GM13976 (cell line): ENCODE measurements around the gene SH3BGRL2.
"Not testable (repeated sequence)": the region's sequence is repeated elsewhere in the genome, so short reads cannot be mapped to it uniquely, and the experiment has no call there.

ENCODE experiments used
- DNase-seq: peaks from one replicate; pipeline ENCODE4 v3.0.0; 2012; ENCODE audit warnings: low spot score
- in situ Hi-C: fragments of 300-500 bp; cut with MboI; formaldehyde crosslinking; loops from one replicate; pipeline ENCODE4 v1.12.0; 2022; ENCODE audit warnings: low sequenced_read_pairs, mixed read lengths, inconsistent platforms; ENCODE audit not compliant: unreplicated experiment
- TF ChIP-seq, protein P1 (sequence below): IDR thresholded peaks from 2 replicates; pipeline ENCODE4 v1.5.1; 2012; ENCODE audit warnings: borderline replicate concordance, mild to moderate bottlenecking; ENCODE audit not compliant: insufficient read depth; ENCODE audit errors: extremely low read depth, missing control alignments, control extremely low read depth

The SH3BGRL2 gene

DNA sequence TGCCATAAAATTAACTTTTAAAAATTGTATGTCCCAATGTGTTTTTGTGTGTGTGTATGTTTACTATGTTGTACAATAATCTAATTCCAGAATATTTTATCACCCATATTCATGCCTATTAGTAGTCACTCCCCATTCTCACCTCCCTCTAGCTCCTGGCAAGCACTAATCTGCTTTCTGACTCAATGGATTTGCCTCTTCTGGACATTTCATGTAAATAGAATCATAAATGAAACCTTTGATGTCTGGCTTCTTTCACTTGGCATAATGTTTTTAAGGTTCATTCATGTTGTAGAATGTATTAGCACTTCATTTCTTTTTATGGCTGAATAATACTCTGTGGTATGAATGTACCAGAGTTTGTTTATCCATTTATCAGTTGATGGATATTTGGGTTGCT lies 15.4 kb downstream of the SH3BGRL2 start:
- DNase-seq = no peak
- TF ChIP-seq, protein P1, sequence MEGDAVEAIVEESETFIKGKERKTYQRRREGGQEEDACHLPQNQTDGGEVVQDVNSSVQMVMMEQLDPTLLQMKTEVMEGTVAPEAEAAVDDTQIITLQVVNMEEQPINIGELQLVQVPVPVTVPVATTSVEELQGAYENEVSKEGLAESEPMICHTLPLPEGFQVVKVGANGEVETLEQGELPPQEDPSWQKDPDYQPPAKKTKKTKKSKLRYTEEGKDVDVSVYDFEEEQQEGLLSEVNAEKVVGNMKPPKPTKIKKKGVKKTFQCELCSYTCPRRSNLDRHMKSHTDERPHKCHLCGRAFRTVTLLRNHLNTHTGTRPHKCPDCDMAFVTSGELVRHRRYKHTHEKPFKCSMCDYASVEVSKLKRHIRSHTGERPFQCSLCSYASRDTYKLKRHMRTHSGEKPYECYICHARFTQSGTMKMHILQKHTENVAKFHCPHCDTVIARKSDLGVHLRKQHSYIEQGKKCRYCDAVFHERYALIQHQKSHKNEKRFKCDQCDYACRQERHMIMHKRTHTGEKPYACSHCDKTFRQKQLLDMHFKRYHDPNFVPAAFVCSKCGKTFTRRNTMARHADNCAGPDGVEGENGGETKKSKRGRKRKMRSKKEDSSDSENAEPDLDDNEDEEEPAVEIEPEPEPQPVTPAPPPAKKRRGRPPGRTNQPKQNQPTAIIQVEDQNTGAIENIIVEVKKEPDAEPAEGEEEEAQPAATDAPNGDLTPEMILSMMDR = no peak
- in situ Hi-C loops = no loop called here

- in situ Hi-C loops = no loop called here
- DNase-seq = no peak
- TF ChIP-seq, protein P1 = no peak
These were observed 16.6 kb downstream of the SH3BGRL2 start for GRCh38 chr6:79647741-79648140.

DNA sequence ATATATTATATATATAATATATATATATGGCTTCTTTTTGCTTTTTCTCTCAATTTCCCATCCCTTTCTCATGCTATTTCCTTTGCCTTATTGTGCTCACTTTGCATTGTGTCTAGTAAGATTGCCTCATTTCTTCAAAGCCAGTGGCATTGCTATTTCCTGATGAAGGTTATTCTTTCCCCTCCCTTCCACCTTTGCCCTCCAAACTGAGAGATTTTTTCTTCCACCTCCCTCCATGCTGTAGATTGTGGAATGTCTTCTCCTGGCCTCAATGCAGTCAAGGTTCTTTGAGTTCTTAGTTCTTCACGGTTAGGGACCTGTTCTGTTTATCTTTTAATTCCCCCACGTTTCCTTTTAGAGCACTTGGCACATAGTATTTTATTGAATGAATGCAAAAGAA lies 17.2 kb downstream of the SH3BGRL2 start:
- in situ Hi-C loops = no loop called here

GRCh38 chr6:79649016-79649415 lies 17.9 kb downstream of the SH3BGRL2 start:
- TF ChIP-seq, protein P1 = no peak
- in situ Hi-C loops = no loop called here
- no peak for DNase-seq

More for the DNA sequence above, 17.2 kb downstream of the SH3BGRL2 start:
- TF ChIP-seq, protein P1 = no peak
- DNase-seq = no peak

DNA sequence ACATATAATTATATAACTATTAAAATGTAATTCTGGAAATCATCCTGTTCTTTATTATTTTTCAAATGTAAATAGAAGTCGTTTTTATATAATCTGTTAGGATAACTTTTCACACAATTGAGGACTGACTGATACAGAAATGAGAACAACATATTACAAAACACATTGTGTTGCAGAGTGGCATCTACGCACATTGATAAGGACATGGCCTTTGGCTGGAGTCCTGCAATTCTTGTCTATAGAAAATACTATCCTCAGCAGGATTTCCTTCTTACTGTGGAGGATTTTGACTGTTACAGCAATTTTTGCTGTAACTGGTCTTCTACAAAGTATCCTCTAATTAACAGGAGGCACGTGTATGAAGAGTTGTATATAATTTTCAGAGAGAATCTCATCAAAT lies 19.8 kb downstream of the SH3BGRL2 start:
- DNase-seq = no peak
- TF ChIP-seq, protein P1 = no peak
- in situ Hi-C loops = no loop called here

DNA sequence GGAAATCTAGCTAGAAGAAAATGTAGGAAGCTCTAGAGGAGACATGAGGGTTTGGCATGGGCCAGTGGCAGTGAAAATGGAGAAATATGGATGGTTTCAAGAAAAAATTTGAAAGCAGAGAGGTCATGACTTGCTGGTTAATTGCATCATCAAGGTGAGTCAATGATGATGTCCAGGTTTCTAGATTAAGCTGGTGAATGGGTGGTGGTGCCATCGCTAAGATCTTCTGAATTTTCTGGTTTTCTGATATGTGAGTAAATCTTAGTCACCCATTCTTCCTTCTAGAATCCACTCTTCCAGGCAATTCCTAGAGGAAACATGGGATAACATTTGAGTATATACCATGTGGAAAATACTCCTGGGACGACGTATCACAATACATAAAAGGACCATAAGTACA lies 25.0 kb downstream of the SH3BGRL2 start:
- in situ Hi-C loops = no loop called here
- TF ChIP-seq, protein P1 = no peak
- DNase-seq = no peak

- TF ChIP-seq, protein P1 = no peak
- in situ Hi-C loops = no loop called here
These were observed 26.1 kb downstream of the SH3BGRL2 start for GRCh38 chr6:79657238-79657637.

GRCh38 chr6:79663655-79664054 lies 32.5 kb downstream of the SH3BGRL2 start:
- DNase-seq, in situ Hi-C loops: not testable (repeated sequence)

More at GRCh38 chr6:79657238-79657637, 26.1 kb downstream of the SH3BGRL2 start:
- DNase-seq = no peak
